Hypothalamus (tissue), 51 donors: Measurements from ENCODE around the gene JPT1.

Experiments
- DNase-seq, 51 donors: peaks; one replicate each; lab custom pipeline; 2025; lab: John Stamatoyannopoulos, UW

The JPT1 gene

DNA sequence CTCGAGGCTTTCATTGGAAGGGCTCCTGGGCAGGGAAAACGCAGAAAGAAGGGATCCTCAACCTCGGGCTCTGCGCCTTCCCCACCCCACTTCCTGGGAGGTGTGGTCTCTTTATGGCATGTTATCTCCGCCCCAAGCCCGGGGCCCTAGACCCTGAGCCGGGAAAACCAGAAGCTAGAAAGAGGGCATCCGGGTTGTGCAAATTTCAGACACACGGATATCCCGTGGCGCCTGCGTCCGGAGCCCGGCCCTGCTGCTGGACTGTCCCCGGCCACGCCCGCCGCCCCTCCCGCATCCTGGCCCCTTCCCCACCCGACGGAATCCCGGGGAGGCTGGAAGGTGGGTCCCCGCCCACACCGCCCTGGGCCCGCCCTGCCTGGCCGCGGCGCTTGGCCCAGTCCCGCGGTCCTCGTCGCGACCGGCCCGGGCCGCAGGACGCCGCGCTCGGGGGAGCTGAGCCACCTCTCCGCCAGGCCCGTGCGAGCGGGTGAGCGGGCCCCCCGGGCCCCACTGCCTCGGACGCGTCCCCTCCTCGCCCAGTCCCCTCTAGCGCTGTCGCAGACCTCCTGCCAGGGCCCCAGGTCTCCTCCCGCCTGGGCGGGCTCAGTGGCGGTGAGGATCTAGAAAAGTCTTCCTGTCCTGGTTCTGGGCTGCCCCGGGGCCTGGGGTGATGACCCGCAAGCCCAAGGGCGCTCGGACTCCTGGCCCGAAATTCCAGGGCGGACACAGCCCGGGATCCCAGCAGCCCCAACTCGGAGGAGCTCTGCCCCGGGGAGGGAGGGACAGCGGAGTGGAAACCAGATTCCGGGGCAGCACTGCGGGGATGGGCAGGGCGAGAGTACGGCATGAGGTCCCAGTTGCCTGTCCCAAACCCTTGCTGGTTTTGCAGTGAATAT lies 66.5 kb downstream of the JPT1 start, which contains the start of gene SLC16A5:
TSS of gene SLC16A5 (plus strand) at position 397 of the 896 bp plus-strand sequence. CDS start 5,683 bp downstream, outside the sequence.
- peak in 15 of 51 donors; percentile 12 to 52 (median 25) for DNase-seq

DNA sequence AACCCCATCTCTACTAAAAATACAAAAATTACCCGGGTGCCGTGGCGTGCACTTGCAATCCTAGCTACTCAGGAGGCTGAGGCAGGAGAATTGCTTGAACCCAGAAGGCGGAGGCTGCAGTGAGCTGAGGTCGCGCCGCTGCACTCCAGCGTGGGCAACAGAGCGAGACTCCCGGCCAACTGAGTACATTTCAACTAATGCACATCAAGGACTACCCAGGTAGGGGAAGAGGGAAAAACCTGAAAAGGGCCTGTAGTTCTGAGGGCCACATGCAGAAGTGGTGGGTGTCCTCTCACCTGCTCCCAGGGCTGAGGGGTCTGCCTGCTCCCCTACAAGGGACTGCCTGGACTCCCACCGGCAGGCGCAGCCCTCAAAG lies 67.1 kb downstream of the JPT1 start:
- DNase-seq: no peak

DNA sequence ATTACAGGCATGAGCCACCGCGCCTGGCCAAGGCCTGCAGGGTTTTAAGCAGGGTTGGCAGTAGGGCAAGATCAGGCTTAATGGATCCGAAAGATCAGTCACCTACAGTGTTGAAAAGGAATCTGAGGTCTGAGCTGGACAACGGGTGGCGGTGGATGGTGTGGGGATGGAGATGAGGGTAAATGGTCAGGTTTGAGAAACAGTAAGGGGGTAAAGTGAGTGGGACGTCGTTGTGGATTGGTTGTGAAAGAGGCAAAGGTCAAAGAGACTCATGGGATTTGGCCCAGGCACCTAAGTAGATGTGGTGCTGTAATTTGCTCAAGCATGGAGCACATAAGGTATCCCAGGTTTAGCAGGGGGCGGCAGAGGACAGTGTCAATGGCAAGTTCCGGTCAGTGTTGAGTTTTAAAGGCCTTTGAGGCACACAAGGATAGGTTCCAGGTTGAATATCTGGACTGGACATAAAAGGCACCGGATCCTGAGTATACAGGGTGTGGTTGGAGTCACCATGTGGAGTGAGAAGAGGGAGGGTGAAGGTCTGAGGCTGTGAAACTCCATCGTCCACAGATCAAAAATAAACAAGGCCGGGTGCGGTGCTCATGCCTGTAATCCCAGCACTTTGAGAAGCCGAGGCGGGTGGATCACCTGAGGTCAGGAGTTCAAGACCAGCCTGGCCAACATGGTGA lies 67.7 kb downstream of the JPT1 start:
- DNase-seq: no peak
